Dendritic cell treated with granulocyte-macrophage colony-stimulating factor and Interleukin-4, amounts not matched to agents 40 ng/mL and 50 ng/mL, for 4 days (primary cell): ENCODE measurements around the gene DNM3.

Experiments used
- H3K27ac Mint-ChIP-seq: one replicate; pipeline ENCODE4 v1.8.0; 2022; ENCODE audit warnings: mild to moderate bottlenecking, mixed read lengths
- H3K27me3 Mint-ChIP-seq: one replicate; pipeline ENCODE4 v1.8.0; 2022; ENCODE audit warnings: mild to moderate bottlenecking, mixed read lengths
- H3K36me3 Mint-ChIP-seq: one replicate; pipeline ENCODE4 v1.8.0; 2022; ENCODE audit warnings: low read depth, mixed read lengths
- H3K4me1 Mint-ChIP-seq: one replicate; pipeline ENCODE4 v1.8.0; 2022; ENCODE audit warnings: low read depth, mixed read lengths
- H3K4me3 Mint-ChIP-seq: one replicate; pipeline ENCODE4 v1.8.0; 2022; ENCODE audit warnings: mild to moderate bottlenecking, moderate library complexity, mixed read lengths
- H3K9me3 Mint-ChIP-seq: one replicate; pipeline ENCODE4 v1.8.0; 2022; ENCODE audit warnings: mixed read lengths
- intact Hi-C: fragments of 100-400 bp; cut with micrococcal nuclease; formaldehyde crosslinking; loops from one replicate; pipeline ENCODE4 v1.15.0; 2022

The DNM3 gene

DNA sequence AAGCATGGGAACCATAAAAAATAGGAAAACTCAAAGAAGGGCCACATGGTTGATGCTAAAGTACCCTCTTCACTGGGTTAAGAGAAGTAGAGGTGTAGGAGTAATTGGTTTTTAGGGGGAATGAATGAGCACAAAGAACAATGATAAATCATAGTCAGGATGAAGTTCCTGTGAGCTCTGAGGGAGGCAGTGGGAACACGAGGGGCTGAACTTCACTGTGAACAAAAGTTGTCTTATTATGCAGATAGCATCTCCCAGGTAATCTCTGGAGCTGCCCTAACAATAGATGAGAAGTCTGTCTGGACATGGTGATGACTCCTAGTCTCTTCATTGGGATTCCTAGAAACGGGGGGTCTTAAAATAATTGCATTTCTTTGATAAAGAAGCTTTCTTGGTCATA lies 127.9 kb downstream of the DNM3 start:
- Mint-ChIP-seq H3K4me3 (no peak overlapping the region), H3K27ac (no peak overlapping the region), H3K4me1 (no peaks in the 10 kb centered on the region), H3K27me3 (no peaks in the 10 kb centered on the region), H3K36me3 (no peaks in the 10 kb centered on the region), H3K9me3 (no peaks in the 10 kb centered on the region)
- intact Hi-C loops = no loop called here

DNA sequence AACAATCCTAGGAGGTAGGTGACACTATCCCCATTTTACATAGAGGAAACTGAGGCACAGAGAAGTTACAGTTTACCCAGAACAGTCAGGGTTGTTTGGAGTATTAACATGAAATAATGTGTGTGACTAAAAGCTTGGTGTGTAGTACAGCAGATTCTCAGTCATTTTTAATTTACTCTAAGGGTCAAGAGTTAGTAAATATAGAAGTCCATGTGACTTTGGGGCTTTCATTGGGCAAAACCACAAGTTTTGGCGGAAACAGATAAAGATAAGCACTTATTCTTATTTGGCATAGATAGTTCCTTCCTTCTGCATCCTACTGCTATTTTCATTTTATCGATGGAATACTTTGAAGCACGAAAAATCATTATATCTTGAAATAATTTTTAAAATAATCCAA lies 128.5 kb downstream of the DNM3 start:
- no peak overlapping the region for H3K27ac Mint-ChIP-seq
- no peaks in the 10 kb centered on the region for H3K4me1 Mint-ChIP-seq
- H3K4me3 Mint-ChIP-seq = no peak overlapping the region
- no peaks in the 10 kb centered on the region for H3K27me3 Mint-ChIP-seq
- intact Hi-C loops = no loop called here
- no peaks in the 10 kb centered on the region for H3K9me3 Mint-ChIP-seq
- no peaks in the 10 kb centered on the region for H3K36me3 Mint-ChIP-seq

DNA sequence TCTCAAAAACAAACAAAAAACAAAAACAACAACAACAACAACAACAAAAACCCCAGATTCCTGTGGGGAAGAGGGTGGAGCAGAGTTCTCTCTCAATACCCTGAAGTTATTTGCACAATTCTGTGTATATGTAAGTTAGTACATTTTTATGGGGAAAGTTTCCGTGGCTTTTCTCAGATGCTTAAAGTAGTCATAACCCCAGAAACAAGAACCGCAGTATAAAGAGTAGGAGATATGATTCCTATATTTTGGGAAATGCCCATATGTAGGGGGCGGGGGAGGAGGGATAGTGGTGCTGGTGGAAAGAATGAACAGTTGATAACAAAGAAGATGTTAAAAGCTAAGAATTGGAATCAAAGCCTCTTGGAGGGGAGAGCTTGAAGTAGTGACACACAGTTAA lies 131.5 kb downstream of the DNM3 start:
- H3K9me3 Mint-ChIP-seq = no peaks in the 10 kb centered on the region
- H3K4me3 Mint-ChIP-seq = no peak overlapping the region
- no peaks in the 10 kb centered on the region for H3K27me3 Mint-ChIP-seq
- no peaks in the 10 kb centered on the region for H3K4me1 Mint-ChIP-seq
- intact Hi-C loops = no loop called here
- no peaks in the 10 kb centered on the region for H3K36me3 Mint-ChIP-seq
- no peak overlapping the region for H3K27ac Mint-ChIP-seq

DNA sequence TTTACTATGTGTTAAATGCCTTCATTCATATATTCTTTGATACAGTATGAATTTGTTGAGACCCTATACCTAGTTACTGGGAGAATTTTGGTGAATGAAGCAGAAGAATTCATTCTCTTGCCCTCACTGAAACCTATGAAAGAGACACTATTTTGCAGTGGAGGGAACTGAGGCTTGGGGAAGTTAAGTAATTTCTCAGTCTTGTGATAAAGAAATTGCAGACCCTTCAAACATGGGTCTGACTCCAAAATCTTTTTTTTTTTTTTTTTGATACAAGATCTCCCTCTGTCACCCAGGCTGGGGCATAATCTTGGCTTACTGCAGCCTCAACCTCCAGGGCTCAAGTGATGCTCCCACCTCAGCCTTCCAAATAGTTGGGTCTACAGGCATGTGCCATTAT lies 132.1 kb downstream of the DNM3 start:
- Mint-ChIP-seq H3K36me3 (no peaks in the 10 kb centered on the region), H3K4me1 (no peaks in the 10 kb centered on the region)
- intact Hi-C loops = no loop called here

DNA sequence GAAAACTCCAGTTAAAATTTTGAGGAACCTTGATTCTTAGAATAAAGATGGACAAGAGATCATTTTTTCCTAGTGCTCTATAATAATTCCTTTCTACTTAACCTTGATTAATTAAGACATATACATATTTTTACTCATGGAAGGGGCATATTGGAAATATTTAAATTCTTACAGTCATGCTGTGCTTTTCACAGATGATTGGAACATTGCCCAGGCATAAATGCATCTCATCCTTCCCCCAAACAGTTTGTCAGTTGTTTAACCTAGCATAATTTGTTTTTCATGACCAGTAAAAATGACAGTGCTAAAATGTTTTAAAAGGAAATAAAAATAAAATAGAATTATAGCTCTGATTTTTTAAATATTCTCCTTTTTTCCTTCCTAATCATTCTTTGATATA lies 140.0 kb downstream of the DNM3 start:
- no peaks in the 10 kb centered on the region for H3K27me3 Mint-ChIP-seq
- intact Hi-C loops = no loop called here
- no peaks in the 10 kb centered on the region for H3K4me1 Mint-ChIP-seq
- no peak overlapping the region for H3K4me3 Mint-ChIP-seq
- H3K9me3 Mint-ChIP-seq = no peaks in the 10 kb centered on the region
- no peak overlapping the region for H3K27ac Mint-ChIP-seq
- H3K36me3 Mint-ChIP-seq = no peaks in the 10 kb centered on the region

More for the DNA sequence above, 132.1 kb downstream of the DNM3 start:
- H3K27ac Mint-ChIP-seq = no peak overlapping the region
- H3K9me3 Mint-ChIP-seq = no peaks in the 10 kb centered on the region
- no peak overlapping the region for H3K4me3 Mint-ChIP-seq
- no peaks in the 10 kb centered on the region for H3K27me3 Mint-ChIP-seq

DNA sequence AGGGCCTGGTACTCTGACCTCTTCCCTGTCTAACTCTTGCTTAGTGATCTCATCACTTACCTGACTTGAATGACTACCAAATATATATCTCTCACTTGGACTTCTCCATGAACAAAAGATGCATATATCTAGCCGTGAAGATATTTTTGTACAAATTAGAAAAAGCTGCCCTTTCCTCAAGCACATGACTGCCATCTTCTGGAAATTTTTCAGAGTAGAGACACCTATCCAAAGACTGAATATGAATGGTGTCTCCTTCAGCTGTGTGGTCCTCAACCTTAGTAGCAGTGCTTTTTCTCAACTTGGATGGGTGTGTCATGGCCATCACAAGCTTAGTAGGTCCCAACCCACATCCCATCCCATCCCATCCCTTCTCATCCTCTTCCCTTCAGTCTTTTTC lies 142.3 kb downstream of the DNM3 start:
- H3K27me3 Mint-ChIP-seq = no peaks in the 10 kb centered on the region
- H3K36me3 Mint-ChIP-seq = no peaks in the 10 kb centered on the region
- no peak overlapping the region for H3K27ac Mint-ChIP-seq
- no peaks in the 10 kb centered on the region for H3K9me3 Mint-ChIP-seq
- H3K4me3 Mint-ChIP-seq = no peak overlapping the region
- H3K4me1 Mint-ChIP-seq = no peaks in the 10 kb centered on the region
- intact Hi-C loops = no loop called here

DNA sequence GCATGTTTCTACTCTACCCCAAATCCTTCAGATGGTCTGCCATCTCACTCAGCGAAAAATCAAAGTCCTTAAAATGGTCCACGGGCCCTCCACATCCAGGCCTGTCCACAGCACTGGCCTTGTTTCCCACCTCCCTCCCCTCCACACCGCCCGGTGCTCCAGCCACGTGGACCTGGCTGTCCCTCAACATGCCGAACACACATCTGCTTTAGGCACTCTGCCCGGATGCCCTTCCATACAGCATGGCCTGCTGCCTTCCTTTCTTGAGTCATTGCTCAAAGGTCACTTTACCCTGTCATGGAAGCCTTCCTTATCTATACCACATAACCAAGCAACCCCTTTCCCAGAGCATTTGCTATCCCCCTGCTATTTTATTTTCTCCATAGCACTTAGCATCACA lies 143.0 kb downstream of the DNM3 start:
- H3K36me3 Mint-ChIP-seq = no peaks in the 10 kb centered on the region
- intact Hi-C loops = loop anchor here (2.0 kb wide), 1 partner anchor 339 kb away; no protein-coding TSS in a partner anchor
- H3K4me1 Mint-ChIP-seq = no peaks in the 10 kb centered on the region
- H3K27ac Mint-ChIP-seq = no peak overlapping the region
- H3K9me3 Mint-ChIP-seq = no peaks in the 10 kb centered on the region
- no peaks in the 10 kb centered on the region for H3K27me3 Mint-ChIP-seq
- H3K4me3 Mint-ChIP-seq = no peak overlapping the region

DNA sequence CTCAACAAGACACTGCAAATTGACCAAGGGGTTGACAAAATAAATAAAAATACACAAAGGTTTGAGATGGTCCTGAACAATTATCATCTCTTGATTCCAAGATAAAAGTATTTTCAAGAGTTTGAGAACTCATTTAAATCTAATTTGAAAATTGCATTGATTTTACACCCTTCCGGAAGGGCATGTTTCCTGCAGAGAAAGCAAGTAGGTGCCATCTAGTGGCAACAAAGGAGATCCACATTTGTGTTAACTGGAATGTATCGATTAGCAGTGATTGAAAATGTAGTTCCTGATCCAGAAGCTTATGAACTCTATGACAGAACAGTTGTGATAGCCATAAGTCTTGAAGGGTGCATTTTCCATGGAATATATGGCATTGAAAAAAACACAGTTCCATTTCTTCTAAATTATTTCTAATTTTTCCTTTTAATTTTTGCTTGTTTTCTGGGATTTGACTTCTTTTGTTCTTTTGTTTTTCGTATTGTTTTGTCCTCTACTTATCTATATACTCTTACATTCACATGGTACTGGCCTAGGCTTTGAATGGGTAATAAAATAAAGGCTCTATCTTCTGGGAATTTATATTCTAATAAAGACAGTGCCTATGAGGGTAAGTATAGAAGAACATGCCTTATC lies 143.7 kb downstream of the DNM3 start:
- H3K36me3 Mint-ChIP-seq = no peaks in the 10 kb centered on the region
- intact Hi-C loops = loop anchor here (1.0 to 2.0 kb wide), 2 partner anchors 184 to 340 kb away; no protein-coding TSS in a partner anchor
- H3K27ac Mint-ChIP-seq = no peak overlapping the region
- H3K4me1 Mint-ChIP-seq = no peaks in the 10 kb centered on the region
- H3K9me3 Mint-ChIP-seq = no peaks in the 10 kb centered on the region
- H3K4me3 Mint-ChIP-seq = no peak overlapping the region
- H3K27me3 Mint-ChIP-seq = no peaks in the 10 kb centered on the region

DNA sequence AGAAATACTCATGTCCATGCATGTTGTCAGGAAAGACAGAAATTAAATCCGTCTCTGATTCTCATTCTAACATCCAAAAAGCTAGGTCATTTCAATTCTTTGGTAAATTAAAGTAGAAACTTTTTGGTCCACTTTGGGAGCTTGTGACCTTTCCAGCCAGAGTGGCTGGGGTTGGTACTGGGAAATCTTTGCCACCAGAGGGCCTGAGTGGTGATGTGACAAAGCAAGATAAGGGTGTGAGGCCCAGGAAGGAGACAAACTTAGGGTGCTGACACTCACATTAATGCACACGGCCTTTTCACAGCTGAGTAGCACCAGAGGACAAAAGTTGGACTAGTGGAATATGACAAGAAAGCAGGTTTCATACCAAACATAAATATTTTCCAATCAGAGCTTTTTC lies 144.3 kb downstream of the DNM3 start:
- H3K4me3 Mint-ChIP-seq = no peak overlapping the region
- H3K27ac Mint-ChIP-seq = no peak overlapping the region
- intact Hi-C loops = loop anchor here (1.0 to 2.0 kb wide), 2 partner anchors 184 to 341 kb away; no protein-coding TSS in a partner anchor
- H3K36me3 Mint-ChIP-seq = no peaks in the 10 kb centered on the region
- no peaks in the 10 kb centered on the region for H3K9me3 Mint-ChIP-seq
- H3K4me1 Mint-ChIP-seq = no peaks in the 10 kb centered on the region
- no peaks in the 10 kb centered on the region for H3K27me3 Mint-ChIP-seq

DNA sequence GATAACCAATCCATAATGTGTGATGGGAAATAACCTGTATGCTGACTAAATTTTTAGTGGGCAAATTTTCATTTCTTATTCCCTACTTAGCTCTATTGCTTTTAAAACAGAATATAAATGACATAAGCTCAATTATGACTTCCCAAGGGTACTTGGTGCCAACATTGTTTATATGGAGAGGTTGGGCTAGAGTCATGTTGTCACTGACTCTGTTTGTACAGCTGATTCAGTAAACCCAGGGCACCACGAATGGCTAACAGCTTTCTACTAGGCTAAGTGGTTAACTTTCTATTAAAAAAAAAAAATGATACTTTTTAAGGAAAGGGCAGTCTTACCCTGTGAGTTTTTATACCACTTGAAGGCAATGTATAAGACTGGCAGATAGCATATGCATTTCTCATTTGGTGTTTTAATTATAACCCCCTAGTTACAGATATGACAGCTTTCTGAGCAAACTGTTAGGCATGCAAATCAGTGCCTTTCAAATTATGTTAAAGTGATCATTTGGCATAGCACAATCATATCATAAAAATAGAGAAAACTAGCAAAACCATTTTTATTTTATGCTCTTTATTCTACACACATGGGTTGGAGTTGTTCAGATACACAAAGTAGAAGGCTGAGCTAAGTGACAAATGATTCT lies 147.1 kb downstream of the DNM3 start:
- no peaks in the 10 kb centered on the region for H3K9me3 Mint-ChIP-seq
- H3K4me1 Mint-ChIP-seq = no peaks in the 10 kb centered on the region
- H3K36me3 Mint-ChIP-seq = no peaks in the 10 kb centered on the region
- intact Hi-C loops = no loop called here
- H3K27ac Mint-ChIP-seq = no peak overlapping the region
- no peak overlapping the region for H3K4me3 Mint-ChIP-seq
- H3K27me3 Mint-ChIP-seq = no peaks in the 10 kb centered on the region

DNA sequence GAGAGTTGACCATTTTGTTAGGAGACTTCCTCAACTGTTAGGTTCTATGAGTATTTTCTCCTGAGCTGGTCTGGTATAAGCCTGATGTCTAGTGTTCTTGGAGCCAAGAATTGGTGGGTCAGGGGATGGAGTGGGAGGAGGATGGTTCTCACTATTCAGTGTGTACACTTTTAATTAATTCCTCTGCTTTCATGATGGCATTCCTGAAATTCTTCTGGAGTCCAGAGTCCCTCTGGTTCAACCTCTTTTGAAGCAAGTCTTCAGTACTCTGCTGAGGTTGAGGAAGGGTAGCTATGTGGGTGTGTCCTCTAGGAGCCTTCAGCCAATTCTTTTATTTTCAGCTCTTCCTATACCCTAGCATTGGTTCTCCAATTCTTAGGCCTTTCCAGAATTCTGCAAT lies 149.1 kb downstream of the DNM3 start:
- Mint-ChIP-seq H3K36me3 (no peaks in the 10 kb centered on the region), H3K4me3 (no peak overlapping the region), H3K9me3 (no peaks in the 10 kb centered on the region), H3K27ac (no peak overlapping the region), H3K27me3 (no peaks in the 10 kb centered on the region), H3K4me1 (no peaks in the 10 kb centered on the region)
- intact Hi-C loops = no loop called here

DNA sequence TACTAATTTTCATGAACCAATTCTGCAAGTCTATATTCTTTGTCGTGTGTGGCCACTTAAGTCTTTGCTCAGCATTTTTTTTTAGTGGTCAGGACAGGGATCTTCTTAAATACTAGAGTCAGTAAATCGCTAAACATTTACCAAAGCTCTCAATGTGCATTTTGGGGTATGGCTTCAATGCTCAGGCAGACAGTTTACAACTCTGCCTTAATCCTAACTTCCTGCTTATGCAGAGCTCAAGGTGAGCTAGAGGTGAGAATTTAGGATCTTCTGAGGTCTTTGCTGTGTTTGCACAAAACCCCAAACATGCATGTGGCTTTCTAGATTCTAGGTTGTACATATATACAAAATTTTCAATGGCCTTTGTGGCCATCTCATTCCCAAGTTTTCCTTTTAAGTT lies 153.0 kb downstream of the DNM3 start:
- Mint-ChIP-seq H3K36me3 (no peaks in the 10 kb centered on the region), H3K27ac (no peak overlapping the region), H3K27me3 (no peaks in the 10 kb centered on the region), H3K4me1 (no peaks in the 10 kb centered on the region), H3K9me3 (no peaks in the 10 kb centered on the region), H3K4me3 (no peak overlapping the region)
- intact Hi-C loops = no loop called here

DNA sequence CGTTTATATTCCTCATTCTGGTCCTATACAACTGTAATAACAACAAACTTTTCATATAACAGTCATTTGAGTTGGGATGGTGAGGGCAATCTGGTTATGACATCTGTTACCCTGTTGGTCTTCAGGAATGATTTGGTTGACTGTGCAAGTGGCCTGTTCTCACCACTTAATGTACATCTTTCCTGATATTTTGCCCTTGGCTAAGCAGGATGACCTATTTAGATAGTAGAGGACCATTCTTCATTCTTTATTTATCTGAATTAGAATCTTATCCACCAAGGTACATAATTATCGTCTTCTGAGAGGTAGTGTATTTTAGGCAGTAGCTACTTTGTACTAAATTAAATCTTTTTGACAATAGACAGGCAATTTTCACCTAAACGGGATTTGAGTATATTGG lies 154.3 kb downstream of the DNM3 start:
- H3K4me1 Mint-ChIP-seq = no peaks in the 10 kb centered on the region
- no peaks in the 10 kb centered on the region for H3K36me3 Mint-ChIP-seq
- H3K4me3 Mint-ChIP-seq = no peak overlapping the region
- no peaks in the 10 kb centered on the region for H3K27me3 Mint-ChIP-seq
- H3K27ac Mint-ChIP-seq = no peak overlapping the region
- intact Hi-C loops = no loop called here
- no peaks in the 10 kb centered on the region for H3K9me3 Mint-ChIP-seq

DNA sequence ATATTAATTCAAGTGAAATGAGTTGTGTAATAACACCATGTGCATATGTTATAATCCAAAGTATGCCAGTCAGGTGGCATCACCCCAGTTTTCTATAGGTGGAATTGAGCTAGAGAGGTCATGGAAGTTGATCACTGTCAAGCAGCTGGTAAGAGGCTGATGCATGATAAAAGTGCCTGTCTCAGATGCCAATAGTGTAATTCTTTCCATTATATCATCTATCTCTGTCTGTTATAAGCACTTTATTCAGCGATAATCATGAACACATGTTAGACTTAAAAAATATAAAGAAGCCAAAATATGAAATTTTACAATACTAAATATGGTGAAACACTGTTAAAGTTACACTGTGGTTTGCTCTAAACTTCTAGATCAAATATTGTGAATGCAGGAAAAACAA lies 156.6 kb downstream of the DNM3 start:
- no peaks in the 10 kb centered on the region for H3K27me3 Mint-ChIP-seq
- no peaks in the 10 kb centered on the region for H3K9me3 Mint-ChIP-seq
- H3K27ac Mint-ChIP-seq = no peak overlapping the region
- no peak overlapping the region for H3K4me3 Mint-ChIP-seq
- H3K4me1 Mint-ChIP-seq = no peaks in the 10 kb centered on the region
- H3K36me3 Mint-ChIP-seq = no peaks in the 10 kb centered on the region
- intact Hi-C loops = no loop called here

DNA sequence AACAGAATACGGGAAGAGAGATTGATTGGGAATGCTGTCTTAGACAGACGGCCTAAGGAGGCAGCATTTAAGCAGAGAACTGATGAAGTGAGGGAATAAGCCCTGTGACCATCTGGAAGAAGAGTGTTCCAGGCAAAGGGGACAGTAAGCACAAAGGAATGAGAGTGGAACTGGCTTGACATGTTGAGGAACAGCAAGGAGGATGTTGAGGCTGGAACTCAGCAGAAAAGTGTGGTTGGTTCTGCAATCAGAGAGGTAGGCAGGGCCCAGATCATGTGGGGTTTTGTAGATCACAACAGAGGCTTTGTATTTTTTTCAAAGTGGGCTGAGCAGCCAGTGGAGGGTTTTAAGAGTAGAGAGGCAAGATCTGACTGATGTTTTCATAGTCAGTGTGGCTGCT lies 157.4 kb downstream of the DNM3 start:
- no peaks in the 10 kb centered on the region for H3K36me3 Mint-ChIP-seq
- H3K27me3 Mint-ChIP-seq = no peaks in the 10 kb centered on the region
- intact Hi-C loops = no loop called here
- H3K4me3 Mint-ChIP-seq = no peak overlapping the region
- no peak overlapping the region for H3K27ac Mint-ChIP-seq
- no peaks in the 10 kb centered on the region for H3K9me3 Mint-ChIP-seq
- H3K4me1 Mint-ChIP-seq = peaks cover 4% of the 10 kb centered on the region
